PC-3 (cell line): Measurements from ENCODE around the gene KRTAP1-5. TPM values are rescaled to one million over a fixed set of nuclear protein-coding genes. Genes with fewer than 3 reads are reported as not detected.
"Not testable (repeated sequence)": the region's sequence is repeated elsewhere in the genome, so short reads cannot be mapped to it uniquely, and the experiment has no call there.

ENCODE experiments used
- ATAC-seq: fragments of 200-7000 bp; cut with Tn5 transposase; 2 replicates; pipeline ENCODE4 v1.9.1; 2020; ENCODE audit warnings: mild to moderate bottlenecking, moderate library complexity
- BruUV-seq: library from RNA; stranded (reverse); fragments of 400-500 nt; replicated peaks from 2 replicates; lab custom pipeline; 2021; lab: Mats Ljungman, UMichigan
- CTCF ChIA-PET: fragments of 300-600 bp; sonication (Branson Sonifier 250); formaldehyde crosslinking; loops from one replicate; lab custom pipeline; 2022; ENCODE audit warnings: antibody characterized with exemption; lab: Charles Lee
- POLR2A ChIA-PET: fragments of 300-600 bp; sonication (Branson Sonifier 250); formaldehyde crosslinking; loops from one replicate; lab custom pipeline; 2022; ENCODE audit warnings: antibody characterized with exemption; ENCODE audit not compliant: unreplicated experiment; lab: Charles Lee
- DNase-seq: peaks from one replicate; pipeline ENCODE4 v3.0.0-alpha.2; 2015
- H2AFZ ChIP-seq: fragments of 300-600 bp; sonication (generic); 2 replicates; pipeline ENCODE4 v1.6.0; 2016; ENCODE audit warnings: antibody characterized with exemption, low read length
- H3F3A ChIP-seq: fragments of 300-600 bp; sonication (generic); one replicate; pipeline ENCODE4 v1.6.0; 2017; ENCODE audit warnings: antibody characterized with exemption, low read length, control low read depth, mild to moderate bottlenecking; ENCODE audit not compliant: unreplicated experiment
- H3K27ac ChIP-seq: fragments of 300-600 bp; sonication (generic); 2 replicates; pipeline ENCODE4 v1.5.1; 2016; ENCODE audit warnings: mild to moderate bottlenecking, low read length
- H3K27me3 ChIP-seq: fragments of 300-600 bp; sonication (generic); 2 replicates; pipeline ENCODE4 v1.6.1; 2016; ENCODE audit warnings: low read length, mixed read lengths
- H3K36me3 ChIP-seq: fragments of 300-600 bp; sonication (generic); 2 replicates; pipeline ENCODE4 v1.6.1; 2016; ENCODE audit warnings: low read depth, mixed run types, low read length, mixed read lengths
- H3K4me1 ChIP-seq: fragments of 300-600 bp; sonication (generic); 2 replicates; pipeline ENCODE4 v1.5.1; 2016; ENCODE audit warnings: low read length; ENCODE audit not compliant: insufficient read depth
- H3K4me2 ChIP-seq: fragments of 300-600 bp; sonication (generic); 2 replicates; pipeline ENCODE4 v1.6.0; 2016; ENCODE audit warnings: low read length
- H3K4me3 ChIP-seq: fragments of 300-600 bp; sonication (generic); 2 replicates; pipeline ENCODE4 v1.5.1; 2016; ENCODE audit warnings: mild to moderate bottlenecking, low read length, mixed read lengths
- H3K79me2 ChIP-seq: fragments of 300-600 bp; sonication (generic); 2 replicates; pipeline ENCODE4 v1.6.1; 2017; ENCODE audit warnings: low read length, mixed read lengths
- H3K9ac ChIP-seq: fragments of 300-600 bp; sonication (generic); 2 replicates; pipeline ENCODE4 v1.6.0; 2016; ENCODE audit warnings: mild to moderate bottlenecking, low read length
- H3K9me2 ChIP-seq: fragments of 300-600 bp; sonication (generic); replicated peaks from 2 replicates; pipeline ENCODE4 v1.6.1; 2016; ENCODE audit warnings: mixed run types, low read length, mixed read lengths
- H3K9me3 ChIP-seq: fragments of 300-600 bp; sonication (generic); 2 replicates; pipeline ENCODE4 v1.6.1; 2016; ENCODE audit warnings: low read length, mixed read lengths
- H4K20me1 ChIP-seq: fragments of 300-600 bp; sonication (generic); 2 replicates; pipeline ENCODE4 v1.6.1; 2016; ENCODE audit warnings: low read length, mixed read lengths
- CTCF ChIP-seq: fragments of 300-600 bp; sonication (generic); conservative IDR thresholded peaks from 2 replicates; pipeline ENCODE4 v1.5.1; 2017; ENCODE audit warnings: antibody characterized with exemption, low read depth, mild to moderate bottlenecking, low read length
- EZH2 ChIP-seq: fragments of 300-600 bp; sonication (generic); IDR thresholded peaks from one replicate; pipeline ENCODE4 v1.6.1; 2017; ENCODE audit warnings: antibody characterized with exemption, mild to moderate bottlenecking, low read length; ENCODE audit not compliant: unreplicated experiment
- EZH2phosphoT487 ChIP-seq: fragments of 300-600 bp; sonication (generic); IDR thresholded peaks from 2 replicates; pipeline ENCODE4 v1.6.1; 2018; ENCODE audit warnings: mild to moderate bottlenecking, antibody characterized with exemption, low read length, borderline replicate concordance
- intact Hi-C: fragments of 100-400 bp; cut with micrococcal nuclease; formaldehyde crosslinking; loops from 2 replicates; pipeline ENCODE4 v1.9.0; 2023
- total RNA-seq: library from RNA; depleted of rRNA; stranded (reverse); fragments of >200 nt; gene quantifications from 2 replicates; pipeline ENCODE4 v1.2.3, GENCODE V29; 2014

Gene KRTAP1-5
- total RNA-seq, 1 experiment from 2014 or later = 0.51 TPM

GRCh38 chr17:41052566-41052965 is 25.6 kb upstream of the KRTAP1-5 start:
- no peak overlapping the region for H2AFZ ChIP-seq
- no peak for TF ChIP-seq CTCF
- TF ChIP-seq EZH2 = no peak
- no peak for TF ChIP-seq EZH2phosphoT487
- no peak overlapping the region for H3K9ac ChIP-seq
- peaks cover 15% of the 10 kb centered on the region for H3K4me1 ChIP-seq
- no peaks in the 10 kb centered on the region for H3K9me3 ChIP-seq
- no peaks in the 10 kb centered on the region for H4K20me1 ChIP-seq
- no peak overlapping the region for H3K4me3 ChIP-seq
- BruUV-seq = no TSS peak
- intact Hi-C loops = no loop called here
- POLR2A ChIA-PET = no interaction called here
- H3K36me3 ChIP-seq = no peaks in the 10 kb centered on the region
- no peaks in the 10 kb centered on the region for H3K79me2 ChIP-seq
- no peak for ATAC-seq
- no peak overlapping the region for H3K4me2 ChIP-seq
- peaks cover 5% of the 10 kb centered on the region for H3F3A ChIP-seq
- H3K9me2 ChIP-seq = no peaks in the 10 kb centered on the region
- CTCF ChIA-PET = no interaction called here
- DNase-seq = no peak
- H3K27ac ChIP-seq = no peak overlapping the region
- H3K27me3 ChIP-seq = no peaks in the 10 kb centered on the region

GRCh38 chr17:41049110-41049509 is 22.1 kb upstream of the KRTAP1-5 start:
- no peaks in the 10 kb centered on the region for H3K36me3 ChIP-seq
- peaks cover 5% of the 10 kb centered on the region for H3F3A ChIP-seq
- H3K9me2 ChIP-seq = no peaks in the 10 kb centered on the region
- no peak overlapping the region for H2AFZ ChIP-seq
- peak overlapping the region; percentile 80 for H3K27ac ChIP-seq
- H3K4me3 ChIP-seq = peak overlapping the region; percentile 47
- H3K4me1 ChIP-seq = peaks cover 15% of the 10 kb centered on the region
- ChIA-PET CTCF (interaction anchor here (0.5 to 0.6 kb wide), 2 partner anchors 10 to 94 kb away, joined by 3 to 6 read pairs; no protein-coding TSS in a partner anchor), POLR2A (no interaction called here)
- no peak for TF ChIP-seq EZH2
- TF ChIP-seq CTCF = no peak
- TF ChIP-seq EZH2phosphoT487 = no peak
- H3K27me3 ChIP-seq = no peaks in the 10 kb centered on the region
- intact Hi-C loops = no loop called here
- peak; percentile 90 for ATAC-seq
- no peaks in the 10 kb centered on the region for H4K20me1 ChIP-seq
- H3K79me2 ChIP-seq = no peaks in the 10 kb centered on the region
- peak; percentile 80 for DNase-seq
- BruUV-seq = no TSS peak
- no peaks in the 10 kb centered on the region for H3K9me3 ChIP-seq
- H3K9ac ChIP-seq = peak overlapping the region; percentile 10; the same call in 1 of the 2 replicates
- H3K4me2 ChIP-seq = peak overlapping the region; percentile 76

- Histone ChIP-seq H4K20me1 (no peaks in the 10 kb centered on the region), H3K36me3 (no peaks in the 10 kb centered on the region), H3K4me3 (peak overlapping the region; percentile 47), H3K4me2 (peak overlapping the region; percentile 76), H3K9me3 (no peaks in the 10 kb centered on the region), H3K79me2 (no peaks in the 10 kb centered on the region), H3F3A (peaks cover 5% of the 10 kb centered on the region), H3K9me2 (no peaks in the 10 kb centered on the region), H3K27ac (peak overlapping the region; percentile 80), H2AFZ (peak overlapping the region; percentile 53; the same call in 1 of the 2 replicates), H3K27me3 (no peaks in the 10 kb centered on the region), H3K9ac (peak overlapping the region; percentile 10; the same call in 1 of the 2 replicates), H3K4me1 (peaks cover 15% of the 10 kb centered on the region)
- TF ChIP-seq CTCF = no peak
- no peak for TF ChIP-seq EZH2
- no peak for TF ChIP-seq EZH2phosphoT487
- BruUV-seq = no TSS peak
- POLR2A ChIA-PET = no interaction called here
- CTCF ChIA-PET = no interaction called here
- DNase-seq (peak; percentile 78), ATAC-seq (peak; percentile 72)
- intact Hi-C loops = no loop called here
Measured at GRCh38 chr17:41048441-41048840, 21.4 kb upstream of the KRTAP1-5 start.

- intact Hi-C loops, H3K9me2 ChIP-seq, H3K9me3 ChIP-seq, ATAC-seq, H3K27me3 ChIP-seq, DNase-seq, H2AFZ ChIP-seq, H4K20me1 ChIP-seq, CTCF ChIA-PET, H3K79me2 ChIP-seq, H3K9ac ChIP-seq, H3K36me3 ChIP-seq, POLR2A ChIA-PET, H3K4me3 ChIP-seq, BruUV-seq, H3F3A ChIP-seq: not testable (repeated sequence)
- Histone ChIP-seq H3K4me2 (peak within 1 kb of the TSS; percentile 76; the same call in 1 of the 2 replicates), H3K4me1 (peaks cover 15% of the 10 kb centered on the region), H3K27ac (peak within 1 kb of the TSS; percentile 80)
Measured at GRCh38 chr17:41046735-41047465, 19.9 kb upstream of the KRTAP1-5 start, which contains the start of gene KRTAP2-1. Gene KRTAP2-1 (minus strand): TSS chr17:41047316. CDS start chr17:41047267, 49 bp downstream.
